Peyer's patch (tissue), 4 donors: Measurements from ENCODE around the gene RIMS4. TPM values are rescaled to one million over a fixed set of nuclear protein-coding genes. Genes with fewer than 3 reads are reported as not detected.
"Not testable (repeated sequence)": the region's sequence is repeated elsewhere in the genome, so short reads cannot be mapped to it uniquely, and the experiment has no call there.

Source experiments
- DNase-seq, 3 donors: peaks; one replicate each; pipeline ENCODE4 v3.0.0-alpha.2; 2017 to 2019
- H3K27ac ChIP-seq, 4 donors: fragments of 200-600 bp; sonication (generic); one replicate each; pipeline ENCODE4 v1.5.1; 2016 to 2019
- H3K27me3 ChIP-seq, 2 donors: fragments of 200-600 bp; sonication (generic); one replicate each; pipeline ENCODE4 v1.5.1; 2019
- H3K36me3 ChIP-seq, 3 donors: fragments of 200-600 bp; sonication (generic); one replicate each; pipeline ENCODE4 v1.5.1; 2016 to 2019
- H3K4me1 ChIP-seq, 4 donors: fragments of 200-600 bp; sonication (generic); one replicate each; pipeline ENCODE4 v1.5.1; 2016 to 2019
- H3K4me3 ChIP-seq, 4 donors: fragments of 200-600 bp; sonication (generic); 1 replicate in 3 of 4; 2 replicates in 1 of 4; pipeline ENCODE4 v1.5.1; 2016 to 2019; ENCODE audit warnings: mild to moderate bottlenecking in 1 of 4
- H3K9me3 ChIP-seq, 4 donors: fragments of 200-600 bp; sonication (generic); one replicate each; pipeline ENCODE4 v1.5.1; 2016 to 2019; ENCODE audit warnings: mild to moderate bottlenecking in 1 of 4
- POLR2A ChIP-seq, 2 donors: fragments of 450-650 bp; IDR thresholded peaks; one replicate each; pipeline ENCODE4 v1.5.1; 2017; ENCODE audit warnings: antibody characterized with exemption in 2 of 2, mild to moderate bottlenecking in 2 of 2, moderate library complexity in 2 of 2
- total RNA-seq, 4 donors: library from RNA; depleted of rRNA; stranded (reverse); fragments of >200 nt; gene quantifications; one replicate each; pipeline ENCODE4 v1.1.0, GENCODE V29; 2016
- TF ChIP-seq, protein P1 (sequence below), 6 experiments: fragments of 450-650 bp in 4 of 6; fragments of 200-600 bp in 2 of 6; sonication (generic) in 1 of 6; IDR thresholded peaks; one replicate each; pipeline ENCODE4 v1.5.1; 2017 to 2019; ENCODE audit warnings: antibody characterized with exemption in 6 of 6, mild to moderate bottlenecking in 3 of 6, moderate library complexity in 1 of 6

The RIMS4 gene
- total RNA-seq, 4 donors from 2014 or later = 0.13 to 0.18 TPM; not detected in 2

DNA sequence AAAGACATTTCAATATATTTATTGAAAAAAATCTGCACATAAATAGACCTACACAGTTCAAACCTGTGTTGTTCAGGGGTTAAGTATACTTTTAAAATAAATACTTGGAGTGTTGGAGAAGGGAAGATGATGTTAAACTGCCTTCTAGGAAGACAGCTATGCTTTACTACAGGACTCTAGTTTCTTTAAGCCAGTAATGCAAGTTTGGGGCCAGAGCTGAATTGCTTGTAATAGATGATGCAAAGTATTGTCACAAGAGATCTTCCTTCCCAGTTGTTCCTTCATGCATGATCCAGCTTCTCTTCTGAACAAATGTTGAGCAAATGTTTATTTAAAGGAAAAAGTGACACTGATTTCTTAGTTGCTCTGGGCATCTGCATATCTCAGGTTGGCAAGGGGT, 20.2 kb upstream of the RIMS4 start:
- Histone ChIP-seq H3K4me3 (no peak overlapping the region), H3K27me3 (no peaks in the 10 kb centered on the region), H3K27ac (no peak overlapping the region), H3K36me3 (no peaks in the 10 kb centered on the region), H3K9me3 (no peaks in the 10 kb centered on the region), H3K4me1 (no peaks in the 10 kb centered on the region)
- DNase-seq = no peak
- TF ChIP-seq, protein P1, sequence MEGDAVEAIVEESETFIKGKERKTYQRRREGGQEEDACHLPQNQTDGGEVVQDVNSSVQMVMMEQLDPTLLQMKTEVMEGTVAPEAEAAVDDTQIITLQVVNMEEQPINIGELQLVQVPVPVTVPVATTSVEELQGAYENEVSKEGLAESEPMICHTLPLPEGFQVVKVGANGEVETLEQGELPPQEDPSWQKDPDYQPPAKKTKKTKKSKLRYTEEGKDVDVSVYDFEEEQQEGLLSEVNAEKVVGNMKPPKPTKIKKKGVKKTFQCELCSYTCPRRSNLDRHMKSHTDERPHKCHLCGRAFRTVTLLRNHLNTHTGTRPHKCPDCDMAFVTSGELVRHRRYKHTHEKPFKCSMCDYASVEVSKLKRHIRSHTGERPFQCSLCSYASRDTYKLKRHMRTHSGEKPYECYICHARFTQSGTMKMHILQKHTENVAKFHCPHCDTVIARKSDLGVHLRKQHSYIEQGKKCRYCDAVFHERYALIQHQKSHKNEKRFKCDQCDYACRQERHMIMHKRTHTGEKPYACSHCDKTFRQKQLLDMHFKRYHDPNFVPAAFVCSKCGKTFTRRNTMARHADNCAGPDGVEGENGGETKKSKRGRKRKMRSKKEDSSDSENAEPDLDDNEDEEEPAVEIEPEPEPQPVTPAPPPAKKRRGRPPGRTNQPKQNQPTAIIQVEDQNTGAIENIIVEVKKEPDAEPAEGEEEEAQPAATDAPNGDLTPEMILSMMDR (IDR thresholded peaks at IDR 0.05) = no peak
- TF ChIP-seq POLR2A (IDR thresholded peaks at IDR 0.05) = no peak

DNA sequence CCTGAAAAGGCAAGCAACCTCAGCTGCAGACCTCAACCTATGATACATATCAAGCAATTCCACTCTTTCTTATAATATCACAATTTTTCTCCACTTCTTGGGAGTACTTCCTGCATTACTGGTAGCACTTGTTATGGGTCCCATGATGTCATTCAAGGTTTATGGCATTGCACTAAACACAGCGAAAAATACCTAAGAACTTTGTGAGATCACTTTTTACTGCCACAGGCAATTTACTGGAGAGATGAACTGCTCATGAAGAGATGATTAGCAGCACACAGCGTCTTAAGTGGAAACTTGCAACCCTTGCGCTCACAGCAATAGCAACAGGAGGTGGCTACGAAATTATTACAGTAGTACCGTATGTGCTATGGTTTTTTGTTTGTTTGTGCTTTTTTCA, 19.3 kb upstream of the RIMS4 start:
- no peak for TF ChIP-seq POLR2A (IDR thresholded peaks at IDR 0.05)
- TF ChIP-seq, protein P1 (IDR thresholded peaks at IDR 0.05) = no peak
- H3K36me3 ChIP-seq = no peaks in the 10 kb centered on the region

DNA sequence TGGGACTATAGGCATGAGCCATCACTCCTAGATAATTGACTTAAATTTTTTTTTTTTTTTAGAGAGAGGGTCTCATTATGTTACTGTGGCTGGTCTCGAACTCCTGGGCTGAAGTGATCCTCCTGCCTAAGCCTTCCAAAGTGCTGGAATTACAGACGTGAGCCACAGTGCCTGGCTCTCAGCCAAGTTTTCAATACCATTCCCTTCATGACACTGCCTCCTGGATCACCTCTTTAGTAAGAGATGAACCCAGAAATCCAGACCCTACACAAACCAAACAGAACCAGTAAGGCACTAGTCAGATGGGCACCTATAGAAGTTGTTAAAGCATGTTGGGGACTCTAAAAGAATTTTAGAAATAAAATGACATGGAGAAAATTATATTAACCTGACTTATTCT, 18.3 kb upstream of the RIMS4 start:
- Histone ChIP-seq H3K4me3 (no peak overlapping the region), H3K4me1 (no peaks in the 10 kb centered on the region), H3K27me3 (no peaks in the 10 kb centered on the region), H3K9me3 (no peaks in the 10 kb centered on the region), H3K36me3 (no peaks in the 10 kb centered on the region), H3K27ac (no peak overlapping the region)
- DNase-seq = no peak
- TF ChIP-seq POLR2A (IDR thresholded peaks at IDR 0.05) = no peak
- TF ChIP-seq, protein P1 (IDR thresholded peaks at IDR 0.05) = no peak

More for the DNA sequence above, 19.3 kb upstream of the RIMS4 start:
- Histone ChIP-seq H3K27ac (no peak overlapping the region), H3K4me3 (no peak overlapping the region), H3K9me3 (no peaks in the 10 kb centered on the region), H3K4me1 (no peaks in the 10 kb centered on the region), H3K27me3 (no peaks in the 10 kb centered on the region)
- no peak for DNase-seq

DNA sequence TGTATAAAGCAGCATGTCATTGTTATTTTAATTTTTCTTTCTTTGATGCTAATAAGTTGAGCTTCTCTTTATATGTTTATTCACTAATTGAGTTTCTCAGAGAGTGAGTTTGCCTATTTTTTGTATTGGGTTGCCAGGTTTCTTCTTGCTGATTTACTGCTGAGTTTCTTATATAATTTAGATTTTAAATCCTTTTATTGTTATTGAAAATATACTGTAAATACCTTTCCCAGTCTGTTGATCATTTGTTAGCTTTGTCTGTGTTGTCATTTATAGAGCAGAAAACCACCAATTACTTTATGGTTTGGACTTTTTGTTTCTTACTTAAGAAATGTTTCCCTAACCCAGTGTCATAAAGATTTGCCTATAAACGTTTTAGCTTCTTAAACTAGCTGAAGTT, 17.1 kb upstream of the RIMS4 start:
- TF ChIP-seq, protein P1 (IDR thresholded peaks at IDR 0.05) = no peak
- TF ChIP-seq POLR2A (IDR thresholded peaks at IDR 0.05) = no peak
- Histone ChIP-seq H3K4me3 (no peak overlapping the region), H3K4me1 (no peaks in the 10 kb centered on the region), H3K9me3 (no peaks in the 10 kb centered on the region), H3K36me3 (no peaks in the 10 kb centered on the region), H3K27ac (no peak overlapping the region), H3K27me3 (no peaks in the 10 kb centered on the region)
- DNase-seq = no peak

DNA sequence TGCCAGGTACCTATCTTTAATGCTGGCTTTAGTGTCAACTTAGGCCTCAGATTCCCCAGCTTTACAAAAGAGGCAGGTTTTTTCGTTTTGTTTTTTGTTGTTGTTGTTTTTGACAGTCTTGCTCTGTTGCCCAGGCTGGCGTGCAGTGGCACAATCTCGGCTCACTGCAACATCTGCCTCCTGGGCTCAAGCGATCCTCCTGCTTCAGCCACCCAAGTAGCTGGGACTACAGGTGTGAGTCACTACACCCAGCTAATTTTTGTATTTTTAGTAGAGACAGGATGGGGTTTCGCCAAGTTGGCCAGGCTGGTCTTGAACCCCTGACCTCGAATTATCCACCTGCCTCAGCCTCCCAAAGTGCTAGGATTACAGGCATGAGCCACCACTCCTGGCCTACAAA, 11.2 kb upstream of the RIMS4 start:
- not testable (repeated sequence) for H3K4me1 ChIP-seq, H3K4me3 ChIP-seq, H3K27ac ChIP-seq, H3K36me3 ChIP-seq, DNase-seq, H3K9me3 ChIP-seq, H3K27me3 ChIP-seq

DNA sequence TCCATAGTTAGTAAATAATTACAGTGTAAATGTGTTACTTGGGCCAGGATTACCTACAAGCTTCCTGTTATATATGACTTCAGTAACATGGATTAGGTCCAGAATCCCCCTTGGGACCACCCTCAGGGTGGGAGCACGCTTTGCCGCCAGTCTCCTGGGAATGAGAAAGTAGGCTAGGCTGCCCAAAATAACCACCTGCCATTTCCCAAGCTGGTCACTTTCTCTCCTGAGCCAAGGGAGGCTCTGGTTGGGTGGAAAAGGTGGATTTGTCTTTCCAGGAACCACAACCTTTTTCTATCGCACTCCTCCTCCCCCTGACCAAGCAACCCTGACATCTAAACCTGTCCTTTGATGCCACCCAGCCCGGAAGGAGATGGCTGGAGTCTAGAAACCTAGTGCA, 9.6 kb upstream of the RIMS4 start:
- Histone ChIP-seq H3K4me3 (no peak overlapping the region), H3K36me3 (no peaks in the 10 kb centered on the region), H3K27ac (no peak overlapping the region), H3K9me3 (no peaks in the 10 kb centered on the region), H3K27me3 (no peaks in the 10 kb centered on the region), H3K4me1 (no peaks in the 10 kb centered on the region)
- no peak for TF ChIP-seq POLR2A (IDR thresholded peaks at IDR 0.05)
- TF ChIP-seq, protein P1 (IDR thresholded peaks at IDR 0.05) = no peak
- no peak for DNase-seq
